ENCODE results near the gene C10orf67. TPM values are rescaled to one million over a fixed set of nuclear protein-coding genes. Genes with fewer than 3 reads are reported as not detected.

The C10orf67 gene
- total RNA-seq, 1 experiment from 2014 or later: not detected

- Histone ChIP-seq H3K27me3 (ENCODE audit: insufficient read depth, low read length) (no peaks in the 10 kb centered on the region), H4K20me1 (ENCODE audit: insufficient read depth) (no peaks in the 10 kb centered on the region), H3K79me2 (ENCODE audit: insufficient read depth, low read length) (no peaks in the 10 kb centered on the region), H3K4me2 (ENCODE audit: low read length) (no peak overlapping the region), H3K9ac (ENCODE audit: low read length) (no peak overlapping the region), H3K4me1 (ENCODE audit: control insufficient read depth in 1 of 2, insufficient read depth in 2 of 2, low read length in 2 of 2) (no peaks in the 10 kb centered on the region), H3K9me2 (ENCODE audit: insufficient read depth) (no peaks in the 10 kb centered on the region), H3K9me3 (ENCODE audit: control insufficient read depth in 1 of 2, insufficient read depth in 1 of 2, low read depth in 1 of 2, low read length in 2 of 2) (no peaks in the 10 kb centered on the region), H2AFZ (ENCODE audit: low read depth, low read length, poor library complexity, severe bottlenecking) (no peak overlapping the region), H3K4me3 (replicated peaks in 1 of 2; ENCODE audit: low read depth in 1 of 2, low read length in 2 of 2) (no peak overlapping the region), H3K27ac (ENCODE audit: low read depth, low read length) (no peak overlapping the region), H3K36me3 (ENCODE audit: control insufficient read depth in 1 of 2, insufficient read depth in 2 of 2, low read length in 2 of 2) (no peaks in the 10 kb centered on the region)
- ChIA-PET POLR2A (no interaction called here), CTCF (no interaction called here), RAD21 (ENCODE audit: low non-redundant PET in 1 of 2, low total read pairs in 2 of 2, uncharacterized antibody in 2 of 2, unreplicated experiment in 2 of 2) (no interaction called here)
- DNase-seq (ENCODE audit: low read depth, low spot score) (no peak), ATAC-seq (no peak)
- TF ChIP-seq EZH2phosphoT487 (IDR thresholded peaks at IDR 0.05; ENCODE audit: borderline replicate concordance) (no peak), TCF7L2 (IDR thresholded peaks at IDR 0.05; ENCODE audit: borderline replicate concordance, extremely low read depth, insufficient read depth, insufficient read length) (no peak), ZNF274 (IDR thresholded peaks at IDR 0.05; ENCODE audit: low read depth, low read length) (no peak), EZH2 (IDR thresholded peaks at IDR 0.05) (no peak), POLR2AphosphoS5 (IDR thresholded peaks at IDR 0.05; ENCODE audit: low read depth, low read length) (no peak), ZBTB33 (IDR thresholded peaks at IDR 0.05; ENCODE audit: extremely low read depth, insufficient replicate concordance, low read length) (no peak), SP1 (IDR thresholded peaks at IDR 0.05; ENCODE audit: low read depth) (no peak), RAD21 (IDR thresholded peaks at IDR 0.05; ENCODE audit: low read depth) (no peak), JUND (IDR thresholded peaks at IDR 0.05) (no peak), POLR2A (IDR thresholded peaks at IDR 0.05; ENCODE audit: borderline replicate concordance, extremely low read depth, insufficient read depth, insufficient read length) (no peak), ATF3 (IDR thresholded peaks at IDR 0.05) (no peak), EGR1 (IDR thresholded peaks at IDR 0.05; ENCODE audit: low read depth) (no peak), CEBPB (IDR thresholded peaks at IDR 0.05; ENCODE audit: low read depth) (no peak), REST (IDR thresholded peaks at IDR 0.05; ENCODE audit: low read depth) (no peak), CBX3 (IDR thresholded peaks at IDR 0.05; ENCODE audit: low read depth) (no peak), SIN3A (IDR thresholded peaks at IDR 0.05; ENCODE audit: low read depth) (no peak)
- BruUV-seq (replicated peaks): no TSS peak
- intact Hi-C loops (cut with micrococcal nuclease): no loop called here
Measured at GRCh38 chr10:23386052-23386451, 41.5 kb upstream of the C10orf67 start.

Data from HCT116 (cell line).